H1 (cell line): ENCODE data around the gene SPEN. TPM values are rescaled to one million over a fixed set of nuclear protein-coding genes. Genes with fewer than 3 reads are reported as not detected.

Experiments used
- CTCF ChIA-PET: fragments of 300-600 bp; sonication (Branson Sonifier 250); formaldehyde crosslinking; loops from one replicate; lab custom pipeline; 2021; ENCODE audit not compliant: partially characterized antibody; lab: Charles Lee
- POLR2A ChIA-PET: fragments of 300-600 bp; sonication (Branson Sonifier 250); formaldehyde crosslinking; loops from one replicate; lab custom pipeline; 2021; ENCODE audit warnings: inconsistent platforms; ENCODE audit not compliant: partially characterized antibody; lab: Charles Lee
- DNase-seq, 2 experiments: peaks; one replicate each; pipeline versions ENCODE4 v3.0.0 to v3.0.0-alpha.2; 2010 to 2022; ENCODE audit warnings: low spot score in 2 of 2, low read depth in 1 of 2, mixed read lengths in 1 of 2
- FAIRE-seq: peaks from 2 replicates; lab custom pipeline; 2011; peaks lifted over from hg19 to GRCh38; lab: Jason Lieb, UNC
- H2AFZ ChIP-seq: 2 replicates; pipeline ENCODE4 v1.8.1; 2012; ENCODE audit warnings: low read length, inconsistent platforms
- H2AK5ac ChIP-seq: 2 replicates; pipeline ENCODE4 v1.6.1; 2013; ENCODE audit warnings: low read depth, low read length
- H2BK120ac ChIP-seq: replicated peaks from 2 replicates; pipeline ENCODE3; 2013; ENCODE audit warnings: low read depth, low read length, inconsistent platforms
- H2BK12ac ChIP-seq: 2 replicates; pipeline ENCODE4 v1.6.1; 2013; ENCODE audit warnings: low read depth, low read length
- H2BK15ac ChIP-seq: 2 replicates; pipeline ENCODE4 v1.6.1; 2013; ENCODE audit warnings: low read length
- H2BK20ac ChIP-seq: 2 replicates; pipeline ENCODE4 v1.6.1; 2013; ENCODE audit warnings: low read length
- H2BK5ac ChIP-seq: 2 replicates; pipeline ENCODE4 v1.6.1; 2013; ENCODE audit warnings: low read depth, low read length
- H3K14ac ChIP-seq: 2 replicates; pipeline ENCODE4 v1.6.1; 2013; ENCODE audit warnings: inconsistent platforms; ENCODE audit not compliant: insufficient read length
- H3K18ac ChIP-seq: 2 replicates; pipeline ENCODE4 v1.6.1; 2013; ENCODE audit warnings: low read length; ENCODE audit errors: extremely low read depth
- H3K23ac ChIP-seq: 2 replicates; pipeline ENCODE4 v1.6.1; 2013; ENCODE audit warnings: inconsistent platforms; ENCODE audit not compliant: insufficient read length
- H3K23me2 ChIP-seq: 2 replicates; pipeline ENCODE4 v1.6.1; 2013; ENCODE audit warnings: low read depth, low read length
- H3K27ac ChIP-seq: 2 replicates; pipeline ENCODE4 v1.6.1; 2011; ENCODE audit warnings: low read depth, low read length, inconsistent platforms
- H3K27me3 ChIP-seq, 4 experiments: replicated peaks in 1 of 4; 1 replicate in 1 of 4; 2 replicates in 3 of 4; pipeline versions ENCODE4 v1.6.1 to v1.8.1; 2011 to 2013; ENCODE audit warnings: low read length in 3 of 4, mild to moderate bottlenecking in 3 of 4, inconsistent platforms in 2 of 4, mixed read lengths in 2 of 4, moderate library complexity in 1 of 4; ENCODE audit not compliant: control insufficient read depth in 3 of 4, insufficient read depth in 3 of 4; ENCODE audit errors: extremely low read depth in 1 of 4
- H3K36me3 ChIP-seq, 4 experiments: 2 replicates each; pipeline versions ENCODE4 v1.6.1 to v1.8.1; 2011 to 2013; ENCODE audit warnings: mild to moderate bottlenecking in 4 of 4, low read length in 3 of 4, moderate library complexity in 2 of 4, control low read depth in 1 of 4, inconsistent platforms in 1 of 4; ENCODE audit not compliant: insufficient read depth in 4 of 4, control insufficient read depth in 2 of 4
- H3K4ac ChIP-seq: replicated peaks from 2 replicates; pipeline ENCODE3; 2013; ENCODE audit warnings: low read length, low read depth, mixed read lengths, inconsistent platforms; ENCODE audit not compliant: insufficient read length
- H3K4me1 ChIP-seq, 4 experiments: replicated peaks in 1 of 4; 1 replicate in 1 of 4; 2 replicates in 3 of 4; pipeline versions ENCODE4 v1.6.1 to v1.8.1; 2011 to 2013; ENCODE audit warnings: low read length in 3 of 4, inconsistent platforms in 2 of 4, mixed read lengths in 1 of 4; ENCODE audit not compliant: insufficient read depth in 4 of 4, control insufficient read depth in 3 of 4
- H3K4me2 ChIP-seq, 2 experiments: 2 replicates each; pipeline versions ENCODE4 v1.6.1 to v1.8.1; 2011 to 2013; ENCODE audit warnings: low read depth in 2 of 2, low read length in 2 of 2, control low read depth in 1 of 2, inconsistent platforms in 1 of 2, mild to moderate bottlenecking in 1 of 2; ENCODE audit not compliant: insufficient read depth in 1 of 2
- H3K4me3 ChIP-seq, 4 experiments: fragments of 200-600, 300-600 bp in 1 of 4; sonication (generic), shearing (Covaris generic), sonication (Bioruptor Twin) in 1 of 4; 2 replicates each; pipeline versions ENCODE4 v1.5.1 to v1.8.1; 2011 to 2016; ENCODE audit warnings: low read length in 4 of 4, low read depth in 3 of 4, control low read depth in 2 of 4, inconsistent platforms in 2 of 4, mild to moderate bottlenecking in 2 of 4, mixed read lengths in 1 of 4, moderate library complexity in 1 of 4; ENCODE audit not compliant: insufficient read depth in 2 of 4; ENCODE audit errors: extremely low read depth in 1 of 4
- H3K56ac ChIP-seq: replicated peaks from 2 replicates; pipeline ENCODE3; 2013; ENCODE audit warnings: low read depth, mild to moderate bottlenecking, mixed read lengths, low read length, inconsistent platforms; ENCODE audit not compliant: insufficient read length
- H3K79me1 ChIP-seq: 2 replicates; pipeline ENCODE4 v1.6.1; 2013; ENCODE audit warnings: low read depth, low read length, control low read depth
- H3K79me2 ChIP-seq, 2 experiments: 2 replicates each; pipeline versions ENCODE4 v1.6.1 to v1.8.1; 2012 to 2013; ENCODE audit warnings: low read length in 2 of 2, mild to moderate bottlenecking in 2 of 2, inconsistent platforms in 1 of 2; ENCODE audit not compliant: insufficient read depth in 2 of 2, control insufficient read depth in 1 of 2
- H3K9ac ChIP-seq, 4 experiments: replicated peaks in 1 of 4; 1 replicate in 1 of 4; 2 replicates in 3 of 4; pipeline versions ENCODE4 v1.6.1 to v1.8.1; 2011 to 2013; ENCODE audit warnings: low read depth in 3 of 4, low read length in 3 of 4, control low read depth in 2 of 4, mild to moderate bottlenecking in 2 of 4, moderate library complexity in 2 of 4, inconsistent platforms in 1 of 4; ENCODE audit errors: extremely low read depth in 1 of 4
- H3K9me3 ChIP-seq, 2 experiments: 2 replicates each; pipeline versions ENCODE4 v1.6.1 to v1.8.1; 2012 to 2013; ENCODE audit warnings: mild to moderate bottlenecking in 2 of 2, moderate library complexity in 2 of 2, control low read depth in 1 of 2, inconsistent platforms in 1 of 2, low read depth in 1 of 2, low read length in 1 of 2, mixed read lengths in 1 of 2; ENCODE audit not compliant: insufficient read depth in 2 of 2
- H4K20me1 ChIP-seq, 2 experiments: replicated peaks in 1 of 2; 2 replicates each; pipeline versions ENCODE3 to v1.8.1; 2011 to 2013; ENCODE audit warnings: inconsistent platforms in 2 of 2, low read length in 2 of 2, mild to moderate bottlenecking in 1 of 2; ENCODE audit not compliant: insufficient read depth in 2 of 2, control insufficient read depth in 1 of 2
- H4K5ac ChIP-seq: 2 replicates; pipeline ENCODE4 v1.6.1; 2013; ENCODE audit warnings: low read length, low read depth, mixed read lengths, inconsistent platforms; ENCODE audit not compliant: insufficient read length
- H4K8ac ChIP-seq: 2 replicates; pipeline ENCODE4 v1.8.0; 2013; ENCODE audit warnings: mild to moderate bottlenecking, moderate library complexity, low read length, inconsistent platforms; ENCODE audit not compliant: insufficient read depth; ENCODE audit errors: extremely low read depth
- H4K91ac ChIP-seq: replicated peaks from 2 replicates; pipeline ENCODE3; 2013; ENCODE audit warnings: low read length, mixed read lengths, inconsistent platforms; ENCODE audit not compliant: insufficient read length
- EZH2 ChIP-seq: fragments of 200-600 bp; sonication (generic); IDR thresholded peaks from 2 replicates; pipeline ENCODE4 v1.7.1; 2012; ENCODE audit warnings: low read depth, mild to moderate bottlenecking, moderate library complexity, low read length, inconsistent platforms; ENCODE audit not compliant: severe bottlenecking
- HDAC6 ChIP-seq: IDR thresholded peaks from one replicate; pipeline ENCODE4 v1.7.1; 2012; ENCODE audit warnings: low read depth, mild to moderate bottlenecking, inconsistent platforms, low read length, moderate library complexity
- JUN ChIP-seq: IDR thresholded peaks from 2 replicates; pipeline ENCODE4 v1.6.1; 2011; ENCODE audit warnings: low read depth, mild to moderate bottlenecking, improper control_type of control experiment, low read length
- KDM1A ChIP-seq: fragments of 200-600, 300-600 bp; sonication (generic); IDR thresholded peaks from 2 replicates; pipeline ENCODE4 v1.7.1; 2016; ENCODE audit warnings: mild to moderate bottlenecking, low read length, borderline replicate concordance
- KDM4A ChIP-seq: IDR thresholded peaks from one replicate; pipeline ENCODE4 v1.7.1; 2012; ENCODE audit warnings: low read depth, mild to moderate bottlenecking, moderate library complexity, low read length, inconsistent platforms; ENCODE audit not compliant: severe bottlenecking
- NANOG ChIP-seq: IDR thresholded peaks from 2 replicates; pipeline ENCODE4 v1.6.1; 2011; ENCODE audit warnings: low read length, low read depth, mild to moderate bottlenecking, inconsistent platforms; ENCODE audit not compliant: insufficient read depth, poor library complexity, severe bottlenecking
- PHF8 ChIP-seq: fragments of 200-600 bp; sonication (generic); conservative IDR thresholded peaks from 2 replicates; pipeline ENCODE4 v1.7.1; 2012; ENCODE audit warnings: low read depth, mild to moderate bottlenecking, inconsistent platforms, low read length, moderate library complexity
- POLR2A ChIP-seq, 2 experiments: IDR thresholded peaks; 1 replicate in 1 of 2; 2 replicates in 1 of 2; pipeline ENCODE4 v1.6.1; 2011; ENCODE audit warnings: low read depth in 2 of 2, low read length in 2 of 2, mild to moderate bottlenecking in 2 of 2; ENCODE audit errors: control extremely low read depth in 1 of 2
- POLR2AphosphoS5 ChIP-seq: IDR thresholded peaks from 2 replicates; pipeline ENCODE4 v1.6.1; 2011; ENCODE audit warnings: low read depth, low read length
- RNF2 ChIP-seq: fragments of 200-900, 300-1000 bp; sonication (generic); IDR thresholded peaks from 2 replicates; pipeline ENCODE4 v1.7.1; 2016; ENCODE audit warnings: borderline replicate concordance, low read depth, mild to moderate bottlenecking, antibody characterized with exemption, low read length; ENCODE audit not compliant: poor library complexity, severe bottlenecking; ENCODE audit errors: missing control alignments
- SP2 ChIP-seq: IDR thresholded peaks from 2 replicates; pipeline ENCODE4 v1.6.1; 2012; ENCODE audit warnings: mild to moderate bottlenecking, low read length, inconsistent platforms
- WGBS, 2 experiments: shearing (Covaris generic) in 1 of 2; methylation state at CpG; one replicate each; pipeline versions ENCODE4 v1.1.6 to v1.1.7; 2013 to 2015; ENCODE audit warnings: low lambda C conversion rate in 2 of 2, mixed read lengths in 2 of 2, inconsistent platforms in 1 of 2, low coverage in 1 of 2, missing lambda C conversion rate in 1 of 2; ENCODE audit not compliant: insufficient replicate concordance in 2 of 2, insufficient coverage in 1 of 2, insufficient read length in 1 of 2; ENCODE audit errors: extremely low coverage in 1 of 2, missing lambda C conversion rate in 1 of 2; 5-methylcytosine and 5-hydroxymethylcytosine counted together
- polyA plus RNA-seq, 7 experiments: library from polyadenylated mRNA; depleted of rRNA in 3 of 7; stranded (reverse) in 5 of 7; unstranded in 2 of 7; fragments of >200 nt in 5 of 7; fragments of 200-250 nt in 2 of 7; gene quantifications; 1 replicate in 5 of 7; 2 replicates in 1 of 7; 4 replicates in 1 of 7; pipeline versions ENCODE4 v1.2.1 to v1.2.3, GENCODE V29; 2011 to 2013; ENCODE audit warnings: missing spikeins in 2 of 7, mixed read lengths in 2 of 7
- total RNA-seq: library from RNA; stranded (reverse); fragmentation: NEBNext Ultra II Directional; extraction: Animal tissue kit (Norgen Biotek cat#: 25700); gene quantifications from 2 replicates; pipeline ENCODE4 v1.2.1, GENCODE V29; 2021

Gene SPEN
- total and polyA plus RNA-seq, 2 of the 8 experiments (the other 6 are each of a cell fraction or from before 2014, with no cell fraction given), result 12.5 to 52.1 TPM

DNA sequence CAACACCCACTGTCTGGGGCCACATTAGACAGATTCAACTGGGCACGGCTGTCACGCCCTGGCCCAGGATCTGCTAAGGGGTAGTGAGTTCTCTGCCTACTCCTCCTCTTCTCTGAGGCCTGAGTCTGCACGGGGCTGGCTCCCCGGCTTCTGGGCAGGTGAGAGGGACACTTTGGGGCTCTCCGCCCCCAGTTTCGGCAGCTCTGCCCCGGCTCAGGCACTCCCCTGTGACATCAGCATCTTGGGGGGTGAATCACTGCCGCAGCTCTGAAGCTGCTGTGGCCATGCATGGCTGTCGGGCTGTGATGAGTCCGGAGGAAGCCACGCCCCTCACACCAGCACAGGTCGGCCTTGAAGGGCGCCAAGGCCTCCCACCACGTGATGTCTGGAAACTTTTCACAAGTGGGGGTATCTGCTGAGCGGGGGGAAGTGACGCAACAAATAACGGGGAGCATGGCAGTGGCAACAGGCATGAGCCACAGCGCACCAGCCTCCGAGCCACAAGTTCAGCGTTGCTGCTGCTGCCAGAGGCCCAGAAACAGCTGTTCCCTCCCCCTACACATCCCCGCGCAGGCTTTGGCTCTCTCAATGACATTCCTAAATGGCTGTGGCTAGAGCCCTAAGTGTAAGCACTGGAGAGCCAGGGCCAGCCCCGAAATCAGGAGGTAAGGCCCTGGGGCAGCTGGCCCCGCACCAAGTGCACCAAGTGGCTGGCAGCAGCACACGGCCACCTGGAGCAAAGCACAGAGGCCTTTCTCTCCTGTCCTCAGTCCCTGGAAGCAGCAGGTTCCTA, 102.1 kb downstream of the SPEN start:
- POLR2A ChIA-PET, result interaction anchor here (1.3 to 2.3 kb wide), 4 partner anchors 9 to 116 kb away, joined by 3 to 8 read pairs (median 4); no protein-coding TSS in a partner anchor
- no peak overlapping the region for H3K4me3 ChIP-seq
- TF ChIP-seq HDAC6 (no peak), JUN (no peak), PHF8 (no peak), KDM4A (no peak), SP2 (no peak), NANOG (no peak), KDM1A (no peak), POLR2A (IDR thresholded peaks at IDR 0.05; ENCODE audit: control extremely low read depth in 1 of 2, low read depth in 2 of 2, low read length in 2 of 2) (no peak), POLR2AphosphoS5 (no peak), RNF2 (no peak), EZH2 (no peak)

More for the DNA sequence above, 102.1 kb downstream of the SPEN start:
- no peak overlapping the region; the same call in 1 of the 2 replicates for H2AK5ac ChIP-seq
- peaks cover 0 to 7% (median 3%) of the 10 kb centered on the region in 4 experiments; a peak in 6 of 8 replicates for H3K36me3 ChIP-seq
- no peak overlapping the region for H4K91ac ChIP-seq
- peak overlapping the region; percentile 52 for H2BK12ac ChIP-seq
- 0 out of 2 replicates have a peak overlapping the region, but pooled peaks have one; percentile 2 for H2BK15ac ChIP-seq
- no peak overlapping the region for H2AFZ ChIP-seq
- H2BK20ac ChIP-seq, result no peak overlapping the region
- H3K79me2 ChIP-seq, result no peaks in the 10 kb centered on the region
- H3K4me1 ChIP-seq, result peaks cover 10 to 29% (median 21%) of the 10 kb centered on the region in 4 experiments
- H3K18ac ChIP-seq, result peak overlapping the region; percentile 36; the same call in 1 of the 2 replicates
- H3K56ac ChIP-seq, result no peak overlapping the region
- H3K4ac ChIP-seq, result no peak overlapping the region
- H2BK5ac ChIP-seq, result no peak overlapping the region
- CTCF ChIA-PET, result interaction anchor here (0.5 to 4.8 kb wide), 12 partner anchors 10 to 334 kb away, joined by 3 to 34 read pairs (median 4); partner anchors contain the start of genes UQCRHL and ZBTB17
- WGBS, 2 experiments, result 83% methylated on average over 25 of the region's 25 CpGs; no CpG with 5 or more reads in 1 of the 2 experiments
- H3K14ac ChIP-seq, result no peak overlapping the region
- peaks cover 0 to 18% of the 10 kb centered on the region in 2 experiments for H4K20me1 ChIP-seq
- H3K4me2 ChIP-seq, result no peak overlapping the region
- no peak overlapping the region for H2BK120ac ChIP-seq
- no peaks in the 10 kb centered on the region for H3K27me3 ChIP-seq
- H3K79me1 ChIP-seq, result peaks cover 5% of the 10 kb centered on the region; the same call in 1 of the 2 replicates
- peak overlapping the region; percentile 1; the same call in 1 of the 2 replicates for H4K8ac ChIP-seq
- no peak overlapping the region for H3K23ac ChIP-seq
- no peaks in the 10 kb centered on the region for H3K23me2 ChIP-seq
- DNase-seq, result peak in 1 of 2 experiments; percentile 56
- H4K5ac ChIP-seq, result no peak overlapping the region
- FAIRE-seq, result no peak
- H3K9ac ChIP-seq, result no peak overlapping the region
- no peaks in the 10 kb centered on the region for H3K9me3 ChIP-seq
- no peak overlapping the region for H3K27ac ChIP-seq
